NCI-H748 treated with DMSO at 0.1 percent for 48 hours (cell line): ENCODE results near the gene GNB3.
A peak's percentile ranks its signal among the peaks of the same experiment; 100 is the strongest.

Source experiments
- DNase-seq: peaks from one replicate; lab custom pipeline; 2025; lab: John Stamatoyannopoulos, UW

Gene GNB3

DNA sequence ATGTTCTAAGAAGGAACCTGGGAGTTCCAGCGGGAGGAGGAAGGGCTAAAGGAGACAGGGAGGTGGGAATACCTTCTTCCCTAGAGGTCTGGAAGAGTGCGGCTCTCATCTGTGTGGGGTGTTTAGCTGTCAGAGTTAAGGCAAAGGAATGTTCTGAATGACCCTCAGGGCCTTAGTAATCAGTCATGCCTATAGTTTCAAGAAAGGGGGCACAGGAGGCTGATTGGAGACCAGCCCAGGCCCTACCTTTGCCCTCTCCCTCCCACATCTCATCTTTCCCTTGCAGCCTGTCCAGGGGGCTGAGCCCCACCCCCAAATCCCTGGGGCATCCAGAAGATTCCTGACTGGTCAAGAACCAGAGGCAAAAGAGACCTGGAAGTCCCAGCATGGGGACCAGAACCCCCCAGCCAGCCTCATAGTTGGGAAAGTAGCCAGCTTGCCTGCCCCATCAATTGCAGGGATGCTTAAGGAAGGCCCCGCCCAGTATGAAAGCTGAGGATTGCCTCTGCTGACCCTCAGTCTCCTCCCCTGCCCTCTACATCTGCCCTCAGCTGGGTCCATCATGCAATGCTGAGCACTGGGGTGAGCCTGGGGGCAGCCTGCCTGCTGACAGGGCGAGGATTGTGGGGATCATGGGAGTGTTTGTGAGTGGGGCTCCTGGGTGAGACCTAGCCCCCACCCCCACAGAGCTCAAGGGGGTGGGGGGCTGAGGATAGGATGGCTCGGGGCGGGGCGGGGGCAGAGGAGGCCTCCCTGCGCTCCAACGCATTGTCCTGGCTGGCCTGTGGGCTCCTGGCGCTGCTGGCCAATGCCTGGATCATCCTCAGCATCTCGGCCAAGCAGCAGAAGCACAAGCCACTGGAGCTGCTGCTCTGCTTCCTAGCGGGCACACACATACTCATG, 17.3 kb upstream of the GNB3 start:
- no peak for DNase-seq

DNA sequence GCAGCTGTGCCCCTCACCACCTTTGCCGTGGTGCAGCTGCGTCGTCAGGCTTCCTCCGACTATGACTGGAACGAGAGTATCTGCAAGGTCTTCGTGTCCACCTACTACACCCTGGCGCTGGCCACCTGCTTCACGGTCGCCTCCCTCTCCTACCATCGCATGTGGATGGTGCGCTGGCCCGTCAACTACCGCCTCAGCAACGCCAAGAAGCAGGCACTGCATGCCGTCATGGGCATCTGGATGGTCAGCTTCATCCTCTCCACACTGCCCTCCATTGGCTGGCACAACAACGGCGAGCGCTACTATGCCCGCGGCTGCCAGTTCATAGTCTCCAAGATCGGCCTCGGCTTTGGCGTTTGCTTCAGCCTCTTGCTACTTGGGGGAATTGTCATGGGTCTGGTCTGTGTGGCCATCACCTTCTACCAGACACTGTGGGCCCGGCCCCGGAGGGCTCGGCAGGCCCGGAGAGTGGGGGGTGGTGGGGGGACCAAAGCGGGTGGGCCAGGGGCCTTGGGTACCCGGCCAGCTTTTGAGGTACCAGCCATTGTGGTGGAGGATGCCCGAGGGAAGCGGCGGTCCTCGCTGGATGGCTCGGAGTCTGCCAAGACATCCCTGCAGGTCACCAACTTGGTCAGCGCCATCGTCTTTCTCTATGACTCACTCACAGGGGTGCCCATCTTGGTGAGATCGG, 16.5 kb upstream of the GNB3 start:
- DNase-seq: no peak

DNA sequence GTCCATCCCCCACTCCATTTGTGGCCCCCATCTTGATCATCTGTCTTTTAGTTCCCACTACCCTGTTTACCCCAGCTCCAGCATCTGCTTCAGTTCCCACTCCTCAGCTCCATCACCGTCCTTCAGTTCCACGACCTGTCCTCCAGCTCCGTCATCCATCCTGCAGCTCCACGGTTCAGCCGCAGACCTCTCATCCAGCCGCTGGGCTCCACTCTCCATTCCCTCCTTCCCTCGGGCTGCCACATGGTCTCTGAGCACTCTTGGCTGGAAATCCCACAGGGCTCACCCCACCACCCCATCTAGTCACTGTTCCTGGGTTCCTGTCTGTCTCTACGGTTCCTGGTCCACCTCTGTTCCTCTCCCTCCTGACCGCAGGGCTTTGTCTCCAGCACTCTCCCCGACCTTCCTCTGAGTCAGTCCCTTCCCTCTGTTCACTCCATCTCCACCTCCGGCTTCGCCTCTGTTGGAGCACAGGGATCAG, 15.8 kb upstream of the GNB3 start:
- DNase-seq: no peak

DNA sequence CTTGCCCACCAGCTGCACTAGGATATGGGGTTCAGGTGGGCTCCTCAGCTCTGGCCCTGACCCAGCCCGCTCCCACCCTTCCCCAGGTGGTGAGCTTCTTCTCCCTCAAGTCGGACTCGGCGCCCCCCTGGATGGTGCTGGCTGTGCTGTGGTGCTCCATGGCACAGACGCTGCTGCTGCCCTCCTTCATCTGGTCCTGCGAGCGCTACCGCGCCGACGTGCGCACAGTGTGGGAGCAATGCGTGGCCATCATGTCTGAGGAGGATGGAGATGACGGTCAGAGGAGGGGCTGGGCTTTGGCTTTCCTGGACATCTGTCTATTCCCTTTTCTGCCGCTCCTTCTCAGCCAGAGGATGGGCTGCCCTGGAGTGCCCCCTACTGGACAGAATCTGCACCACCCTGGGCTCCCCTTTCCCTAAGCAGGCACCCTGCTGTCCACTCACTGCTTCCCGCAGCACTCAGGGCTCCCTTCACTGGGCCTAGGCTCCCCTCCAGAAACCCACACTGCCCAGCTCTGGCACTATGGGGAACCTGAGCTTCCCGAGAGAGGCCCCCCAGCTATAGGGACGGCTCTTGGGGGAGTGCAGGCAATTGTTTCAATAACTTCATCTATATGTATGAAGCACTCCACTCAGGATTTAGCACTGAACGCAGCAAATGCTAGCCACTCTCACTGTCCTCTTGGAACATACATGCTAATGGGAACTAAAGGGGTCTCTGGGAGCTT, 15.2 kb upstream of the GNB3 start:
- peak; percentile 76 for DNase-seq

DNA sequence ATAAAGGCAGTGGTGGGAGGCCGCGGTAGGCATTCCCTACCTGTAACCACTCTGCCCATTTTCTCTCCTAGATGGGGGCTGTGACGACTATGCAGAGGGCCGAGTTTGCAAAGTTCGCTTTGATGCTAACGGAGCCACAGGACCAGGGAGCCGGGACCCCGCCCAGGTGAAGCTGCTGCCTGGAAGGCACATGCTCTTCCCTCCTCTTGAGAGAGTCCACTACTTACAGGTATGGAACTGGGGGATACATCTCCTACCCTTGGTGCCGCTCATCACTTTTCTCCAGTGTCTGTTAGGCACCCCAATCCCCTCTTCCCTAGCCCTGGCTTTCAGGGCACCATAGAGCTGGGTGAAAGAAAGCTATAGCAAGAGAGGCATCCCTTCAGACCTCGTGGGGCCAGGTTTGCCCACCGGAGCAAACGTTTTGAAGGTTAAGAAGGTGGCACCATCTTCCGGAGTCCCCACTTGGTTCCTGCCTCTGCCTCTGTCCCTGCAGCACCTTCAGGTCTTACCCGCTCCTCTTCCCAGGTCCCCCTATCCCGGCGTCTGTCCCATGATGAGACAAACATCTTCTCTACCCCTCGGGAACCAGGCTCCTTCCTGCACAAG, 14.5 kb upstream of the GNB3 start:
- no peak for DNase-seq

DNA sequence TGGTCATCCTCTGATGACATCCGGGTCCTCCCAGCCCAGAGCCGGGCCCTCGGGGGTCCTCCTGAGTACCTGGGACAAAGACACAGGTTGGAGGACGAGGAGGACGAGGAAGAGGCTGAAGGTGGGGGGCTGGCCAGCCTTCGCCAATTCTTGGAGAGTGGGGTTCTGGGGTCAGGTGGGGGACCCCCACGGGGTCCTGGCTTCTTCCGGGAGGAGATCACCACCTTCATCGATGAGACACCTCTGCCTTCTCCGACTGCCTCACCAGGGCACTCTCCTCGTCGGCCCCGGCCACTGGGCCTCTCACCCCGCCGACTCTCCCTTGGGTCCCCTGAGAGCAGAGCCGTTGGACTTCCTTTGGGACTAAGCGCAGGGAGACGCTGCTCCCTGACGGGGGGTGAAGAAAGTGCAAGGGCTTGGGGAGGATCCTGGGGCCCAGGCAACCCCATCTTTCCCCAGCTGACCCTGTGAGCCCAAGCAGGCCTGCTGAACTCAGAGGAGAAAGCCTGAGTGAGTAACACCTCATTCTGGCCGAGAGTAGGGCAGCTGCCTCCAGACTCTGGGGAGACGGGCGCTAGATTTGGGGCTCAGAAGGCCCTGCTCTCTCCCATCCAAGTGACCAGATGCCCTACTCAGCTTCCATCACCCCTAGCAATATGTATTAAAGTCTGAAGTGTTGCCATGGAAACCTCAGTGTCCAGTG, 13.8 kb upstream of the GNB3 start:
- no peak for DNase-seq

DNA sequence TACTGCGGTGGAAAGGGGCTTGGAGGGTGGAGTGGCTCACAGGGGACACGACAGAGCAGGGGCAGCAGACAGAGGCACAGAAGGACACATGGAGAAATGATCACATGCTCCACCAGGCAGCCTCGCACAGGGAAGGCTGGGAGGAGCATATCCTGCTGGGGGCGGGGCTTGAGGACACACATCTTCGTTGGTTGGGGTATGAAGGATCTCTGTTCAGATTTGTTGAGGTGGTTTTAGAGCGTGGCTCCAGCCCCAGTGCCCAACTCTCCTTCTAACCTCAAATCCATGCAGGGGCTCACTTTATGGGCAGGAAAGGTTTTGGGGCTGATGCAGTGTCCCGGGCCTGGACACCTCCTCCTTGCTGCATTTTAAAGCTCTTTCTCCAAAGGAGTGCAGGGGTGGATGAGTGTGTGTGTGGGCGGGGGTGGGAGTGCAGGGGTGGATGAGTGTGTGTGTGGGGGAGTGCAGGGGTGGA, 13.3 kb upstream of the GNB3 start:
- DNase-seq: peak; percentile 54

DNA sequence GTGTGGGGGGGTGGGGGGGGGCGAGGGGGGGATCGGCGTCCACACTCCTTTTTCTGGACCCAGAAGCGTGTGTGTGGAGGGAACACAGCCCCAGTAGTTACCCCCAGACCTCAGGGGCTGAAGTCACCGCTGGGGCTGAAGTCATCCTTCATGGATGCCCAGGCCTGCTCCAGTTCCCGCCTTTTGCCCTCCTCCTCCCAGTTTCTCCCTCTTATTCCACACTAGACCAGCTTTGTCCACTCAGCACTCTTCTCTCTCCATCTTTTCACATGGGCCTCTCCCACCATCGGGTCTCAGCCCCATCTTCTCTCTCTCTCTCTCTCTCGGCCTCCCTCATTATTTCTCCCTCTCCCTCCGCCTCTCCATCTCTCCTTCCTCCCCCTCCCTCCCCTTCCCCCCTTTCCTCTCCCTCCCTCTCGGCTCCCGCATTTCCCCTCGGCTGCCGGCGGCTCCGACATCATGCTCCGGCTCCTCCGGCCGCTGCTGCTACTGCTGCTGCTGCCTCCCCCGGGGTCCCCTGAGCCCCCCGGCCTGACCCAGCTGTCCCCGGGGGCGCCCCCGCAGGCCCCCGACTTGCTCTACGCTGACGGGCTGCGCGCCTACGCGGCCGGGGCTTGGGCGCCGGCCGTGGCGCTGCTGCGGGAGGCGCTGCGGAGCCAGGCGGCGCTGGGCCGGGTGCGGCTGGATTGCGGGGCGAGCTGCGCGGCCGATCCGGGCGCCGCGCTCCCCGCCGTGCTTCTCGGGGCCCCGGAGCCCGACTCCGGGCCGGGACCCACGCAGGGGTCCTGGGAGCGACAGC, 12.5 kb upstream of the GNB3 start, which contains the start of gene P3H3:
Gene P3H3, plus strand, starts transcription at position 426 of the 799 bp plus-strand sequence. Its CDS starts 34 bp downstream, at position 460.
- peak; percentile 21 for DNase-seq

DNA sequence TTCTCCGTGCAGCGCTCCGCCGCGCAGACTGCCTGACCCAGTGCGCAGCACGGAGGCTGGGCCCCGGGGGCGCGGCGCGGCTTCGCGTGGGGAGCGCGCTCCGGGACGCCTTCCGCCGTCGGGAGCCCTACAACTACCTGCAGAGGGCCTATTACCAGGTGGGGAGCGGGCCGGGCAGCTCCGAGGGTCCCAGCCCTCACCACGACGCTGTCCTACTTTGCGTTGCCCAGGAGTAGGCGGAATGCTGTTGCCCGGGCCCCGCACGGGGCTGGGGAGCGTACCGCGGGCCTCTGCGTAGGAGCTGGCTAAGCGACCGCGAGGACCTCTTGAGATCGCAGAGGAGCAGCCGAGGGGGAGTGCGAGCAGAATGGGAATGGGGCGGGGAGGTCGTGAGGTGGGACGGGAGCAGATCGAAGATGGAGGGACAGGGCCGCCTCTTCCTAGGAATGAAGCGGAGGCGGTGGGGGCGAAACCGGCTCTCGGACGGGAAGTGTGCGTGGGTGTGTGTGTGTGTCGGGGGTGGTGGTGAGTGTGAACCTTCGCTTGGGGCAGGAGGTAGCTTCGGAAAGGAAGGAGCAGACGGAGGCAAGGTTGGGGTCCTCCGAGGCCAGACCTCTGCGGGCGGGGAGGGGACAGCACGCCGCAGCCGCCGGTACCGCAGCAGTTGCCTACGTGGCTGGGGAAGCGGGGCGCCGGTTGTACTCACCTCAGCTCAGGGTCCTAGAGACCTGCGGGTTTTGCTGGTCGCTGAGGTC, 11.8 kb upstream of the GNB3 start:
- DNase-seq: no peak

DNA sequence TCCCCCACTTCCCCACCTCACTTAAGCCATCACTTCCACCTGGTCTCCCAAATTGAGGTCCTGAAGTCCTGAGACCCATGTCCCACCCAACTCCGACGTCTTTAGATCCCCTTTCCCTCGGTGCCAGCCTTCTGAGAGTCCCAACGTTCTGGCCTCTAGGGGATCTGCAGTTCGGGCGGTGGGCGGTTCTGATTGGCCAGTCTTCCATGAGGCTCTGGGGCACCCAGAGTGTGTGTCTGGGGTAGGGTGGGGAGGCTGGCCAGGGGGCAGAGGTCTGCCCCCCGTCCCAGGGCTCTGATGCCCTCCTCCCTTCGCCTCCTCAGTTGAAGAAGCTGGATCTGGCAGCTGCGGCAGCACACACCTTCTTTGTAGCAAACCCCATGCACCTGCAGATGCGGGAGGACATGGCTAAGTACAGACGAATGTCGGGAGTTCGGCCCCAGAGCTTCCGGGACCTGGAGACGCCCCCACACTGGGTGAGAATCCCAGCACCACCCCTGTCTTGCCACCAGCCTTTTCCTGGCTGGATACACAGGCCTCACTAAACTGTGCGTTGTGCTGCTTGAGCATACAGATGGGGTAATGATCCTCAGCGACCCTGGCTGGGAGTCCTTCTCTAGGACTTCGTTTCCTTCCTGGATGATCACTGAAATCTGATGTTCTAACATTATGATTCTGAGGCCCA, 11.0 kb upstream of the GNB3 start:
- DNase-seq: no peak

DNA sequence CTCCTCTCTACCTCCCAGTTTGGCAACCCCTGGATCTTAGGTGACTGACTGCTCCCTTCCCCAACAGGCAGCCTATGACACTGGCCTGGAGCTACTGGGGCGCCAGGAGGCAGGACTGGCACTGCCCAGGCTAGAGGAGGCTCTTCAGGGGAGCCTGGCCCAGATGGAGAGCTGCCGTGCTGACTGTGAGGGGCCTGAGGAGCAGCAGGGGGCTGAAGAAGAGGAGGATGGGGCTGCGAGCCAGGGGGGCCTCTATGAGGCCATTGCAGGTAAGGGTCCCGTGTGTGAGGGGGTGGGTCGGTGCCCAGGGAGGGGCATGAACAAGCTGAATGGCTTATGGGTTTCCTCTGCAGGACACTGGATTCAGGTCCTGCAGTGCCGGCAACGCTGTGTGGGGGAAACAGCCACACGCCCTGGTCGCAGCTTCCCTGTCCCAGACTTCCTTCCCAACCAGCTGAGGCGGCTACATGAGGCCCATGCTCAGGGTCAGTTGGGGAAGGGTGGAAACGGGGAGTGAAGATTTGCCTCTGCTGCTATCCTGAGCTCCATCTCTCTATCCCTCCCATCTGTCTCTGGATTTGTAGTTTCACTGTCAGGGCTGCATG, 10.3 kb upstream of the GNB3 start:
- DNase-seq: no peak

DNA sequence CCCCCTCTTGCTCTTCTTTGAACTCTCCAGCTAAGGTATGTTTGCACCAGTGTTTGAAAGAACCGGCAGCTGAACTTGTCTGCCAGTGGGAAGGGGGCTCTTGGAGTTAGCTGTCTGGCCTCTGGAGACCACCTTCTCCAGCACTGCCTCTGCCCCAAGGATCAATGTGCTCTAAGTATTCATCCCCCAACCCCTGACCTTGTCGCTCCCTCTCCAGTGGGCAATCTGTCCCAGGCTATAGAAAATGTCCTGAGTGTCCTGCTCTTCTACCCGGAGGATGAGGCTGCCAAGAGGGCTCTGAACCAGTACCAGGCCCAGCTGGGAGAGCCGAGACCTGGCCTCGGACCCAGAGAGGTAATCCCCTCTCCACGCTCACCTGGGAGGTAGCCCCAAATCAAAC, 9.7 kb upstream of the GNB3 start:
- no peak for DNase-seq

DNA sequence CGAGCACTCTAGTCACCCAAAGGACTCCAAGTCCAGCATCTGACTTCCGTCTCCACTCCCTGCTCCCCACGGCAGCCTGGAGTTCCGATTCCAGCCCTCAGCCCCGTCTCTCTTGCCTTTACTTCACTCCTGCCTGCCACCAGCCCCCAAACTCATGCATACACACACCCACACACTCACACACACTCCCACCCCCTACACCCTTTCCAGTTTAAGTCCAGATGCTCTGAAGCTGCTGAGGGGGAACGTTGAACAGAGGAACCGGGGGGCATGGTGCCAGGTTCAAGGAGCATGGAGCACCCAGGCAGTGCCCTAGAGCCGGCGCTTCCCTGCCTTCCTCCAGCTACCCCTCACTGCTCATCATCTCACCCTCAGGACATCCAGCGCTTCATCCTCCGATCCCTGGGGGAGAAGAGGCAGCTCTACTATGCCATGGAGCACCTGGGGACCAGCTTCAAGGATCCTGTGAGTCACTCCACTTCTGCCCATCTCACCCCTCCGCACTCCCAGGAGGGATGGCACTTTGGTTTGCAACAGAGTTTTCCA, 9.2 kb upstream of the GNB3 start:
- DNase-seq: no peak

DNA sequence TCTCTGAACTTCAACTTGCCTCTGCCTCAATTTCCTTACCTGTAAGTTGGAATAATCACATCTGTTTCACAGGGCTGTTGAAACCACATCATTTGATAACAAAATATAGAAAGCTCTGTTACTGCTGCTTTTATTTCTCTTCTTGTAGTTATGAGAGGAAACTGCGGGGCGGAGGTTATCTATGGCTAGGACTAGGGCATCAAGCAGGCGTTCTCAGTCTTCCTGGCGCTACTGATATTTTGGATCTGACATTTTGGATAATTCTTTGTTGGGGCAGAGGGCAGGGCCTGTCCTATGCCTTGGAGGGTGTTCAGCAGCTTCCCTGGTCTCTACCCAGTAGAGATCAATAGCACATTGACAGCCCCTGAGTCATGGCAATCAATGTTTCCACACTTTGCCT, 8.6 kb upstream of the GNB3 start:
- DNase-seq: no peak

DNA sequence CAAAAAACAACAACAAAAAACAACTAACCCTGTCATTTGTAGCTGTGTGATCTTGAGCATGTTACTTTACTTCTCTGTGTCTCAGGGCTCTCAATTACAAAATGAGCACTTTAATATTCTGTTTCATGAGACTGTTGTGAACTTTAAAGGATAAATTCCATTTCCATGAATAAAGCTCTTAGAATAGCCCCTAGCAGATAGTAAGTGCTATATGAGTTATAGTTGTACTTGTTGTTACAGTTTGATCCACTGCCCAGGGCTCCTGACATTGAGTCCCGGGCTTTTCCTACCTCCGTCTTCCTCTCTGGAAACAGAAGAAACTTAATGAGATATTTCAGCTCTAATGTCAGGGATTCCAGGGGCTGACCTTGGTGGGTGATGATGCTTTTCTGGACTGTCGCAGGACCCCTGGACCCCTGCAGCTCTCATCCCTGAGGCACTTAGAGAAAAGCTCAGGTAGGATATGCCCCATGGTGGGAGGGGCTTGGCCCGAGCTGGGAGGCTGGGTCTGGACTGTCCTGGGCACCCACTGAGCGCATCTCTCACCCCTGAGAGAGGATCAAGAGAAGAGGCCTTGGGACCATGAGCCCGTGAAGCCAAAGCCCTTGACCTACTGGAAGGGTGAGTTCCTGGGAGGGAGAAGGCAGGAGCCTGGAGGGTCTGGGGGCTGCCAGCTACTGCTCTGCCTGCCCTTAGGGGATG, 7.4 kb upstream of the GNB3 start:
- no peak for DNase-seq

DNA sequence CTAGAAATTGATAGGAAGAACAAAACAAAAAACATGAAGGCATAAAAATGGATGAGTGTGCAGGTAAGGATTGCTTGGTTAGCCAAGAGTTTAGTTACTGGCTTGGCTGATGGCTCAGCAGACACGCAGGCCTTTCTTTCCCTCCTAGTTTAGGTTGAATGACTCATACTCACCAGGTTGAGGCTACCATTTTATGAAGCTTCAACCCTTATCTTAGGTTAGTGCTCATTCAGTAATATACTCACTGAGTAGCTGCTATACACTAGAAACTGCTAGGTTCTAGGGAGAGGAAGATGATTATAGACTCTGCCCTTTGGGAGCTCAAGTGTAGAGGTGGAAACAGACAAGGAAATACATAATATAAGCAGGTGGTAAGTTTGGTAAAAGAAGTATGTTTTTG, 6.5 kb upstream of the GNB3 start:
- no peak for DNase-seq

DNA sequence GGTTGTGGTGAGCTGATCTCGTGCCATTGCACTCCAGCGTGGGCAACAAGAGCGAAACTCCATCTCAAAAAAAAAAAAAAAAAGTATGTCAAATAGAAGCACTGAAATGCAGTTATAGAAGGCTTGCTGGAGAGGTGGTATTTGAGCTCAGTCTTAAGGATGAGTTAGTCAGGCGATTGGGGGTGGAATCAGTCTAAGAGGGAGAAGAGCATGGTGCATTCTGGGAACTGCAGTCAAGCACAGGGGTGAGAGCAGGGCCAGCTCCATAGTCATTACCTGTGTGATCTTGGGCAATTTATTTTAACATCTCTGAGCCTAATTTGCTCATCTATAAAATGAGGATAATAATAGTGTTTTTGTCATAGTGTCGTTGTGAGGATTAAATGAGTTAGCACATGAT, 5.9 kb upstream of the GNB3 start:
- DNase-seq: no peak

DNA sequence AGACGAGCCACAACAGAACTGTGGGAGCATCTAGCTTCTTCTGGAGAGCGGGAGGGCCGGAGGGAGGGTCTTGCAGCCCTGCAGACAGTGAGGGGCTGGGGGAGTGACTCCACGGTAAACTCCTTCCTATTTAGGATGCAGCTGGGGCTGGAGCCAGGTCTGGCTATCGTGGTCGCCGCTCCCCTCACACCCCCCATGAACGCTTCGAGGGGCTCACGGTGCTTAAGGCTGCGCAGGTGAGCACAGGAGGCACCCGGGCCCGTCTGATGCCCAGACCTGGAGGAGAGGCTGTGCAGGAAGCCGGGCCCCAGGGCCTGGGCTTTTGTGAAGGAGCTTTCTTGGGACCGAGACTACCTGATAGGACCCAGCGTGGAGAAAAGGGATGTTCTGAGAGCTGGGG, 3.9 kb upstream of the GNB3 start:
- no peak for DNase-seq
